ENCODE results near the gene BHLHE40.
A peak's percentile ranks its signal among the peaks of the same experiment; 100 is the strongest.
"Not testable (repeated sequence)": the region's sequence is repeated elsewhere in the genome, so short reads cannot be mapped to it uniquely, and the experiment has no call there.

Gene BHLHE40

DNA sequence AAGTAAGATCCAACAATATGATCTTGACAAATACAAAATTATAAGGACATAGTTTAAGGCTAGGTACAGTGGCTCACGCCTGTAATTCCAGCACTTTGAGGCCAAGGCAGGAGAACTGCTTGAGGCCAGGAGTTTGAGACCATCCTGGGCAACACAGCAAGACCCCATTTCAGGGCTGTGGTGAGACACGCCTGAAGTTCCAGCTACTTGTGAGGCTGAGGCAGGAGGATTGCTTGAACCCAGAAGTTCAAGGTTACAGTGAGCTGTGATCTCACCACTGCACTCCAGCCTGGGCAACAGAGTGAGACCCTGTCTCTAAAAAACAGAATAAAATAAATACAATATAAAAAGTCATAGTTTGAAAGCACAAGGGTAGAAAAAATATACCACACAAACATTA lies 17.4 kb upstream of the BHLHE40 start:
- DNase-seq (ENCODE audit: low spot score) = not testable (repeated sequence)

- no peak for DNase-seq (ENCODE audit: low spot score)
These were observed 15.3 kb upstream of the BHLHE40 start for GRCh38 chr3:4963669-4964570.

DNA sequence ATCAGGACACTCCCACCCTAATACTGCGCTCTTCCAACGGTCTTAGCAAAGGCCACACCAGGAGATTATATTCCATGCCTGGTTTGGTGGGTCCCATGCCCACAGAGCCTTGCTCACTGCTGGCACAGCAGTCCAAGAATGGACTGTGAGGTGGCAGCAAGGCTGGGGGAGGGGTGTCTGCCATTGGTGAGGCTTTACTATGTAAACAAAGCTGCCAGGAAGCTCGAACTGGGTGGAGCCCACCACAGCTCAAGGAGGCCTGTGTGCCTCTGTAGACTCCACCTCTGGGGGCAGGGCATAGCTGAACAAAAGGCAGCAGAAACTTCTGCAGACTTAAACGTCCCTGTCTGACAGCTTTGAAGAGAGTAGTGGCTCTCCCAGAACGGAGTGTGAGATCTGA lies 13.2 kb upstream of the BHLHE40 start:
- not testable (repeated sequence) for DNase-seq (ENCODE audit: low spot score)

GRCh38 chr3:4967683-4968082 lies 11.6 kb upstream of the BHLHE40 start:
- DNase-seq (ENCODE audit: low spot score) = not testable (repeated sequence)

GRCh38 chr3:4971437-4971836 lies 7.8 kb upstream of the BHLHE40 start:
- not testable (repeated sequence) for DNase-seq (ENCODE audit: low spot score)

GRCh38 chr3:4971838-4972237 lies 7.4 kb upstream of the BHLHE40 start:
- DNase-seq (ENCODE audit: low spot score) = no peak

DNA sequence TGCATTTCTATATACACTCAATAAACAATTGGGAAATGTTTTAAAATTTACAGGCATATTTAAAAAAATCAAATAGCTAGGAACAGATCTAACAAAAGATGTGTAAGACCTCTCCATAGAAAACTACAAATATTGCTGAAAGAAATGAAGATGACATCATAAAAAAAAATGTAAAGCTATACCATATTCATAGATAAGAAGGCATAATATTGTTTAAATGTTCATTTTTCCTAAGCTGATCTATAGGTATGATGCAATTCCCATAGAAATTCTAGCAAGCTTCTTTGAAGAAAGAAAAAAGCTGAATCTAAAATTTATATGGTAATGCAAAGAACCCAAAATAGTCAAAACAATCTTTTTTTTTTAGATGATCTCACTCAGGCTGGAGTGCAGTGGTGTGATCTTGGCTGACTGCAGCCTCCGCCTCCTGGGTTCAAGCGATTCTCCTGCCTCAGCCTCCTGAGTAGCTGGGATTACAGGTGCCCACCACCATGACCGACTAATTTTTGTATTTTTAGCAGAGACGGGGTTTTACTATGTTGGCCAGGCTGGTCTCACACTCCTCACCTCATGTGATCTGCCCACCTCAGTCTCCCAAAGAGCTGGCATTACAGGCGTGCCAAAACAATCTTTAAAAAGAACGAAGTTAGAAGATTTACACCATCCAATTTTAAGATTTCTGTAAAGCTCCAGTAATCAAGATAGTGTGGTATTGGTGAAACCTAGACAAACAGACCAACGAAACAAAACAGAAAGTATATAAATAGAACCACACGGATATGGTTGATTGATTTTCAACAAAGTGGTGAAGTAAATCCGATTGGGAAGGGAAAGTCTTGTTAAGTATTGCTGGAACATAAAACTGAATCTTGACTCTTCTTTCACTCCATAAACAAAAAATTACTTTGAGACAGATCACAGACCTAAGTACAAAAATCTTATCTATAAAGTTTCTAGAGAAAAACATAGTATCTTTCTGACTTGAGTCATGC lies 6.3 kb upstream of the BHLHE40 start:
- no peak for DNase-seq (ENCODE audit: low spot score)

DNA sequence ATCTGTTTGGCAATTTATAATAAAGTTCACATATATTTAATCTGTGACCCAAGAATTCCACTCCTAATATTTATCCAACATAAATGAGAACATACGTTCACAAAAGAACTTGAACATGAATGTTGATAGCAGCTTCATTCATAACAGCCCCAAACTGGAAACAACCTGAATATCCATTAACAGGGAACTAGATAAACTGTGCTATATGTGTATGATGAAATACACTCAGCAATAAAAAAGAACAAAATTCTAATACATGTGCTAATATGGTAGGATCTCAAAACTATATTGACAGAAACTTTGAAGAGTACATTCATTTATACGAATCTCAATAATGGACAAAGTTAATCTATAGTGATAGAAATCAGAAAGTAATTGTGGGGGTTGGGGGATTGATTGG lies 5.1 kb upstream of the BHLHE40 start:
- no peak for DNase-seq (ENCODE audit: low spot score)

DNA sequence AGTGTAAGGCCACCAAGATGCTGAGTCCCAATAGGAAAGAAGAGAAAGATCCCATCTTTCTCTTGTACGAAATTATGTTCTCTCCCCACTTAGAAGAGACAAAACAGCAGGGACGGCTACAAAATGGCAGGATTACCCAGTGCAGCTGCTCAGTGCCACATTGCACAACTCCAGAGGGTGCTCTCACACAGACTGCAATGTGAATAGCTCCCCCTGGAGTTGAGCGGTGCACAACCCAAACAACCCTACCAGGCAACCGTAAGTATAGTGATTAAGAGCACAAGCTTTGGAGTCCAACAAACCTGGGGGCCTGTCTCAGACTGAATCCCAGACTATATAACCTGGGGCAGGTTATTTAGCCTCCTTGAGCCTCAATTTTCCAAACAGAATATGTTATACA lies 3.1 kb upstream of the BHLHE40 start:
- DNase-seq (ENCODE audit: low spot score) = peak; percentile 80

- DNase-seq (ENCODE audit: low spot score) = peak; percentile 85
These were observed 2.0 kb upstream of the BHLHE40 start for GRCh38 chr3:4977001-4977852.

- DNase-seq (ENCODE audit: low spot score) = no peak
These were observed 1.4 kb upstream of the BHLHE40 start for GRCh38 chr3:4977853-4978203.

- peak; percentile 89 for DNase-seq (ENCODE audit: low spot score)
These were observed 852 bp upstream of the BHLHE40 start for GRCh38 chr3:4978204-4978965.

DNA sequence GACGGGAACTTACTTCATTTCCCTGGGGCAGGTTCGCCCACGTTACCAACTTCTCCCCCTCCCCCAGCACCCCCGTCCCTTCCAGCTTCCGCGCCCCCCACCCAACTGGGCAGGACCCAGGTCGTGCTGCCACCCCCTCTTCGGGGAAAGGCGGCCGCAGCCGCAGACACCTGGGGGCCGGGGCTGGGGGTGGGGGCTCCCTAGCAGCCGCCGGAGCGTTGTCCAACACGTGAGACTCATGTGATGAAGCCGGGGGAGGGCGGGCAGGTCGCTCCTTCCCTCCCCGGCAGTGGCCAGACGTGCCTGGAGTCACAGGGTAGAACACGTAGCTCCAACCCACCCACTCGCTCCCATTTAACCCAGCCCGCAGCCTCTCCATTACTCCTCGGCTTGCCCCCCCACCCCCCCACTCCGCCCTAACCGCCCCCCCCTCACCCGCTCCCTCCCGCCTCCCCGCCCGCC lies 240 bp upstream of the BHLHE40 start:
- peak; percentile 94 for DNase-seq (ENCODE audit: low spot score)

DNA sequence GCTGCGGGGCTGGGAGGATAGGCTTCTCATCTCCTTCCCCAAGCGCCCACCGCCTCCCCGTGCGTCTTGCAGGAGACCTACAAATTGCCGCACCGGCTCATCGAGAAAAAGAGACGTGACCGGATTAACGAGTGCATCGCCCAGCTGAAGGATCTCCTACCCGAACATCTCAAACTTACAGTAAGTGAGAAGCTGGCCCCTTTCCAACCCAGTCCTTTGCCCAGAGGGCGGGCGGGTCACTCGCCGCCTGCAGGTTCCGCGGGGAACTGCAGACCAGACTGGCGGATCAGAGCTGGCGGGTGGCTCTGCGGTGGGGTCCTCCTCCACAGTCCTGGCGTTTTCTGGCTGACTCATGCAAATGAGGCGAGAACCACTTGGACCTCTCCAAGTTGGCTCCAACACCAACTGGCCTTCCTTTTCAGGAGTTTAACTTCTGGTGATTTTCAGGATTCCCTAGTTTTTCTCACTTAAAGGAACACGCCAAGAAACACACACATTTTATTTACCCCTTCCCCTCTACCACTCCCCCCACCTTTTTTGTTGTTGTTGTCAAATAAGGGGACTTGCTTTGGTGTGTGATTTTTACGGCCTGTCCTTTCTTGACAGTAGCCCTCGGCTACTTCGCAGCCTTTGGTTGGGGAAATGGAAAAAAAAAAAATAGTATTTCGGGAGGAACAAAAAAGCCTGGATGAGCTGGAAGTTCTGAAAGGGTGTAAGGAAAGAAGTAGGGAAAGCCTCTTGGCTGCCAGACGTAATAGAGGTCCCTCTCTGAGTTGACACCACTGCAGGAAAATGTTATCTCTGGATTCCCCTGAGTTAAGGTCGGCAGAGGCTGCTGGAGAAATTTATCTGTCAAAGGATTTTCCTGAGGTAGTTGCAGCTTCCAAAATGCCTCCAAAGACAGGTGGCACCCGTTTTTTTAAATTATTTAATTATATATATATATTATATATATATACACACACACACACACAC lies 1.3 kb downstream of the BHLHE40 start:
- peak; percentile 94 for DNase-seq (ENCODE audit: low spot score)

DNA sequence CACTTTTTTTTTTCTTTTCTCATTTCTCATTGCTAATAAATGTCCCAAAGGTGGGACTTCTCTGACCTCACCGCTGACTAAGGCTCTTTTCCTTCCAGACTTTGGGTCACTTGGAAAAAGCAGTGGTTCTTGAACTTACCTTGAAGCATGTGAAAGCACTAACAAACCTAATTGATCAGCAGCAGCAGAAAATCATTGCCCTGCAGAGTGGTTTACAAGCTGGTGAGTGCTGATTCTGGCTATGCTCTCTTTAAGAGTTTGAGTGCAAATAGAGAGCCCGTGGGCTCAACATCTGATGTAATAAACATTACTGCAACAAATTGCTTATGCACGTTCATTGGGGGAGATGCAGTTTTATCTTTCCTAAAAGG lies 2.0 kb downstream of the BHLHE40 start:
- no peak for DNase-seq (ENCODE audit: low spot score)

DNA sequence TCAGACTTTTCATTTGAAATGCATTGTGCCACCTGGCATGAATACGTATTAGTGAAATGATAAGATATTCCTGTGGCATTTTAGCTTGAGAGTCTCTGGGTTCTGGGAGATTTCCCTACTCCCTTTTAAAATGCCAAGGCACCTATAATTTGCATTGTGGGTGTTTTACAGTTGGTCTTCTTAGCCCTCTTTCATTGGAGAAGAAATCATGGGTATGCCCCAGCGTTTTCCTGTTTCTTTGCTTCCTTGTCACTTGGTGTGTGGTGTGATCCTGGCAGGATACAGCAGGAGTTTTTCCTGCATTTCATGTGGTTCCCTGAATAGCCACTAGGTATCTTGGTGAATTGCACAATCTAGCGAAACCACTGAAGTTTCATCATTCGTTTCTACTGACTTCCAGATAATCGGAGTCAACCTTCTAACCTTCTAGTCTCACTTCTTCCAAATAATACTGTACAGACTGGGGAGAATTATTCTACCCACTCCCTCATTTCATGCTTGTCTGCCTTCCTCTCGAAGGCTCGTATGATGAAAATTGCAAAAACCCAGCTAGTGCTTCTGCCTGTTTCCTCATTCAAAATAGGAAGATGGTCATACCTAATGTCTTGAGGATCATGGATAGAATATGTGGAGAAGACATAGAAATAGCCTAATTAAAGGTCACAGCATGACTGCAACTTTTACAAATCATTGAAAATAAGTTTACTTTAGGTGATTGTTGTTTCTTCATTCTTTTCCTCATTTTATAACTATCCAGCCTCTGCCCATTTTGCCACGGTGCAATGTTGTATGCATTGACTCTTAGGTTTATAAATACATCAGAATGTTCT lies 2.6 kb downstream of the BHLHE40 start:
- peak; percentile 47 for DNase-seq (ENCODE audit: low spot score)

- no peak for DNase-seq (ENCODE audit: low spot score)
These were observed 3.8 kb downstream of the BHLHE40 start for GRCh38 chr3:4982773-4983738.

All from activated CD4-positive, alpha-beta T cell treated with anti-CD3 and anti-CD28 coated beads, Interleukin-2, Interleukin-4, amounts not matched to agents 100 ng/mL and 50 ng/mL, durations not matched to agents 16 hours and 8 hours (primary cell).